Amygdala (tissue), 56 donors: ENCODE results near the gene FGR.

Experiments
- DNase-seq, 56 donors: peaks; one replicate each; lab custom pipeline; 2025; lab: John Stamatoyannopoulos, UW

The FGR gene

GRCh38 chr1:27592931-27593677 is 41.9 kb downstream of the FGR start:
- no peak for DNase-seq

GRCh38 chr1:27592232-27592930 is 42.6 kb downstream of the FGR start:
- peak in 1 of 56 donors; percentile 59 for DNase-seq

GRCh38 chr1:27591622-27592021 is 43.4 kb downstream of the FGR start:
- no peak for DNase-seq

GRCh38 chr1:27590917-27591508 is 44.0 kb downstream of the FGR start:
- DNase-seq: no peak

GRCh38 chr1:27589841-27590426 is 45.1 kb downstream of the FGR start:
- peak in 25 of 56 donors; percentile 17 to 77 (median 37) for DNase-seq

- no peak for DNase-seq
These were observed 45.5 kb downstream of the FGR start for GRCh38 chr1:27589441-27589840.

- DNase-seq: no peak
These were observed 46.4 kb downstream of the FGR start for GRCh38 chr1:27588256-27589232.

- DNase-seq: no peak
These were observed 49.3 kb downstream of the FGR start for GRCh38 chr1:27585684-27586083.

- DNase-seq: no peak
These were observed 50.5 kb downstream of the FGR start for GRCh38 chr1:27584453-27584852.

GRCh38 chr1:27583479-27583878 is 51.5 kb downstream of the FGR start:
- no peak for DNase-seq

GRCh38 chr1:27581823-27582243 is 53.2 kb downstream of the FGR start:
- no peak for DNase-seq

GRCh38 chr1:27577504-27578188 is 57.3 kb downstream of the FGR start:
- no peak for DNase-seq

- DNase-seq: no peak
These were observed 58.2 kb downstream of the FGR start for GRCh38 chr1:27576806-27577227.

- DNase-seq: peak in 33 of 56 donors; percentile 26 to 79 (median 54)
These were observed 59.1 kb downstream of the FGR start for GRCh38 chr1:27575840-27576331.

GRCh38 chr1:27574871-27575831 is 59.8 kb downstream of the FGR start:
- DNase-seq: peak in 23 of 56 donors; percentile 18 to 79 (median 51)

- DNase-seq: no peak
These were observed 60.8 kb downstream of the FGR start for GRCh38 chr1:27574001-27574781.
